ENCODE data around the gene TNFRSF18. TPM values are rescaled to one million over a fixed set of nuclear protein-coding genes. Genes with fewer than 3 reads are reported as not detected.
A peak's percentile ranks its signal among the peaks of the same experiment; 100 is the strongest.

Gene TNFRSF18
- total and polyA plus RNA-seq, 10 of the 15 experiments (the other 5 are each of a cell fraction or from before 2014, with no cell fraction given): 0.18 to 7.5 (median 1.5) TPM; not detected in 1

GRCh38 chr1:1157033-1157365, 49.4 kb downstream of the TNFRSF18 start:
- POLR2A ChIA-PET: interaction anchor here (0.6 to 1.9 kb wide), 2 partner anchors 15 to 93 kb away, joined by 3 to 5 read pairs; no protein-coding TSS in a partner anchor
- CTCF ChIA-PET: no interaction called here
- H3K4me3 ChIP-seq: no peak overlapping the region
- H4K20me1 ChIP-seq (ENCODE audit: control insufficient read depth, insufficient read depth): no peaks in the 10 kb centered on the region
- H3K4me1 ChIP-seq (ENCODE audit: control insufficient read depth, insufficient read depth, low read length): peaks cover 7% of the 10 kb centered on the region
- intact Hi-C loops (cut with micrococcal nuclease; ENCODE audit: unreplicated experiment): no loop called here
- TF ChIP-seq DPF2 (IDR thresholded peaks at IDR 0.05): no peak
- TF ChIP-seq NBN (IDR thresholded peaks at IDR 0.05): no peak
- TF ChIP-seq SPI1 (IDR thresholded peaks at IDR 0.05; ENCODE audit: borderline replicate concordance, insufficient read depth, low read depth, low read length): no peak
- TF ChIP-seq MEF2A (IDR thresholded peaks at IDR 0.05; ENCODE audit: insufficient read depth, low read depth, low read length): no peak
- TF ChIP-seq MYC (IDR thresholded peaks at IDR 0.05; ENCODE audit: insufficient read depth, insufficient read length, insufficient replicate concordance, low read length, severe bottlenecking): no peak
- no peak for TF ChIP-seq CREM (IDR thresholded peaks at IDR 0.05; ENCODE audit: low read depth)
- TF ChIP-seq RUNX3 (IDR thresholded peaks at IDR 0.05; ENCODE audit: low read length): no peak
- no peak for TF ChIP-seq MTA2 (IDR thresholded peaks at IDR 0.05; ENCODE audit: low read depth)
- FAIRE-seq: no peak
- no peaks in the 10 kb centered on the region for H3K36me3 ChIP-seq (ENCODE audit: control insufficient read depth in 2 of 2, insufficient read depth in 2 of 2, low read length in 1 of 2)
- BruUV-seq (replicated peaks): no TSS peak
- RAD21 ChIA-PET (ENCODE audit: unreplicated experiment): interaction anchor here (0.9 to 2.5 kb wide), 4 partner anchors 14 to 74 kb away, joined by 3 to 8 read pairs (median 6); no protein-coding TSS in a partner anchor
- no peaks in the 10 kb centered on the region; the same call in 2 of the 3 replicates for H3K9me3 ChIP-seq (replicated peaks; ENCODE audit: control insufficient read depth, insufficient read depth, low read length)
- SMC1A ChIA-PET (ENCODE audit: uncharacterized antibody, unreplicated experiment): interaction anchor here (1.2 kb wide), 1 partner anchor 93 kb away, joined by 3 read pairs; no protein-coding TSS in a partner anchor
- in situ Hi-C loops (cut with MboI): no loop called here
- DNase-seq (ENCODE audit: low read depth, low spot score): no peak
- no peak overlapping the region for H2AFZ ChIP-seq (ENCODE audit: control insufficient read depth, low read depth, low read length)
- H3K27ac ChIP-seq (ENCODE audit: control insufficient read depth, insufficient read depth): no peak overlapping the region
- WGBS (ENCODE audit: insufficient coverage, insufficient replicate concordance, low lambda C conversion rate, missing lambda C conversion rate): 18% methylated on average over 6 of the region's 9 CpGs
- H3K27me3 ChIP-seq (replicated peaks in 1 of 2; ENCODE audit: control insufficient read depth in 2 of 2, insufficient read depth in 2 of 2, low read length in 1 of 2): no peaks in the 10 kb centered on the region
- H3K4me2 ChIP-seq (ENCODE audit: control insufficient read depth, insufficient read depth): no peak overlapping the region
- H3K79me2 ChIP-seq (ENCODE audit: control insufficient read depth, insufficient read depth, low read length): no peaks in the 10 kb centered on the region
- peak; percentile 30 for ATAC-seq
- no peak overlapping the region for H3K9ac ChIP-seq (ENCODE audit: control insufficient read depth, insufficient read depth, low read length)
